GM18951 (cell line): ENCODE data around the gene WDR49.

ENCODE experiments used
- POLR2A ChIP-seq: IDR thresholded peaks from 4 replicates; pipeline ENCODE4 v1.6.1; 2011; ENCODE audit warnings: mild to moderate bottlenecking; ENCODE audit not compliant: insufficient read length, insufficient read depth; ENCODE audit errors: extremely low read depth
- in situ Hi-C: fragments of 300-500 bp; cut with MboI; formaldehyde crosslinking; loops from one replicate; pipeline ENCODE4 v1.12.0; 2022; ENCODE audit warnings: low sequenced_read_pairs, mixed read lengths, inconsistent platforms; ENCODE audit not compliant: unreplicated experiment

Gene WDR49

GRCh38 chr3:167493244-167493643 is 160.5 kb downstream of the WDR49 start:
- in situ Hi-C loops: no loop called here
- no peak for TF ChIP-seq POLR2A

- in situ Hi-C loops: no loop called here
- no peak for TF ChIP-seq POLR2A
These were observed 162.1 kb downstream of the WDR49 start for GRCh38 chr3:167491621-167492020.

- in situ Hi-C loops: no loop called here
- no peak for TF ChIP-seq POLR2A
These were observed 164.2 kb downstream of the WDR49 start for GRCh38 chr3:167489571-167489970.

GRCh38 chr3:167487556-167487955 is 166.2 kb downstream of the WDR49 start:
- in situ Hi-C loops: no loop called here
- no peak for TF ChIP-seq POLR2A

GRCh38 chr3:167484551-167484950 is 169.2 kb downstream of the WDR49 start:
- no peak for TF ChIP-seq POLR2A
- in situ Hi-C loops: no loop called here

GRCh38 chr3:167483708-167484475 is 169.8 kb downstream of the WDR49 start:
- no peak for TF ChIP-seq POLR2A
- in situ Hi-C loops: no loop called here

GRCh38 chr3:167481164-167481563 is 172.6 kb downstream of the WDR49 start:
- no peak for TF ChIP-seq POLR2A
- in situ Hi-C loops: no loop called here

- no peak for TF ChIP-seq POLR2A
- in situ Hi-C loops: no loop called here
These were observed 173.0 kb downstream of the WDR49 start for GRCh38 chr3:167480748-167481147.

GRCh38 chr3:167473863-167474262 is 179.9 kb downstream of the WDR49 start, which contains the start of gene SERPINI2:
Gene SERPINI2, minus strand, starts transcription at chr3:167474042. Its CDS starts 2,208 bp downstream, at chr3:167471834.
- in situ Hi-C loops: no loop called here
- TF ChIP-seq POLR2A: no peak

- in situ Hi-C loops: no loop called here
- no peak for TF ChIP-seq POLR2A
These were observed 184.4 kb downstream of the WDR49 start for GRCh38 chr3:167469381-167469780.

- in situ Hi-C loops: no loop called here
- TF ChIP-seq POLR2A: no peak
These were observed 185.7 kb downstream of the WDR49 start for GRCh38 chr3:167467848-167468611.

- TF ChIP-seq POLR2A: no peak
- in situ Hi-C loops: no loop called here
These were observed 186.8 kb downstream of the WDR49 start for GRCh38 chr3:167466966-167467365.

GRCh38 chr3:167456157-167456799 is 197.5 kb downstream of the WDR49 start:
- no peak for TF ChIP-seq POLR2A
- in situ Hi-C loops: no loop called here

GRCh38 chr3:167453815-167454214 is 199.9 kb downstream of the WDR49 start:
- in situ Hi-C loops: no loop called here
- TF ChIP-seq POLR2A: no peak

GRCh38 chr3:167451282-167451681 is 202.5 kb downstream of the WDR49 start:
- in situ Hi-C loops: no loop called here
- no peak for TF ChIP-seq POLR2A
